Duodenal mucosa (tissue), 2 donors: ENCODE measurements around the gene MYBPH.

Source experiments
- H3K27ac ChIP-seq: one replicate; pipeline ENCODE4 v1.7.0; 2013; ENCODE audit warnings: low read depth, low read length
- H3K27me3 ChIP-seq, 2 donors: one replicate each; pipeline ENCODE4 v1.7.0; 2013; ENCODE audit warnings: low read length in 2 of 2, control low read depth in 1 of 2; ENCODE audit not compliant: insufficient read depth in 2 of 2, control insufficient read depth in 1 of 2
- H3K36me3 ChIP-seq, 2 donors: one replicate each; pipeline ENCODE4 v1.7.0; 2013; ENCODE audit warnings: low read length in 2 of 2, control low read depth in 1 of 2; ENCODE audit not compliant: insufficient read depth in 2 of 2, control insufficient read depth in 1 of 2
- H3K4me1 ChIP-seq, 2 donors: one replicate each; pipeline ENCODE4 v1.7.0; 2013; ENCODE audit warnings: low read length in 2 of 2, control low read depth in 1 of 2; ENCODE audit not compliant: insufficient read depth in 2 of 2, control insufficient read depth in 1 of 2
- H3K4me3 ChIP-seq, 2 donors: one replicate each; pipeline ENCODE4 v1.7.0; 2013; ENCODE audit warnings: low read length in 2 of 2, low read depth in 1 of 2
- H3K9ac ChIP-seq, 2 donors: one replicate each; pipeline ENCODE4 v1.7.0; 2013; ENCODE audit warnings: low read length in 2 of 2, low read depth in 1 of 2
- H3K9me3 ChIP-seq, 2 donors: one replicate each; pipeline ENCODE4 v1.7.0; 2013; ENCODE audit warnings: low read length in 2 of 2, control low read depth in 1 of 2; ENCODE audit not compliant: control insufficient read depth in 1 of 2

MYBPH gene

GRCh38 chr1:203130358-203130985, 45.2 kb downstream of the MYBPH start:
- Histone ChIP-seq H3K27ac (no peak overlapping the region), H3K9me3 (no peaks in the 10 kb centered on the region), H3K9ac (no peak overlapping the region), H3K4me1 (peaks cover 14 to 30% of the 10 kb centered on the region in 2 donors), H3K36me3 (no peaks in the 10 kb centered on the region), H3K4me3 (no peak overlapping the region), H3K27me3 (peaks cover 14 to 17% of the 10 kb centered on the region in 2 donors)

DNA sequence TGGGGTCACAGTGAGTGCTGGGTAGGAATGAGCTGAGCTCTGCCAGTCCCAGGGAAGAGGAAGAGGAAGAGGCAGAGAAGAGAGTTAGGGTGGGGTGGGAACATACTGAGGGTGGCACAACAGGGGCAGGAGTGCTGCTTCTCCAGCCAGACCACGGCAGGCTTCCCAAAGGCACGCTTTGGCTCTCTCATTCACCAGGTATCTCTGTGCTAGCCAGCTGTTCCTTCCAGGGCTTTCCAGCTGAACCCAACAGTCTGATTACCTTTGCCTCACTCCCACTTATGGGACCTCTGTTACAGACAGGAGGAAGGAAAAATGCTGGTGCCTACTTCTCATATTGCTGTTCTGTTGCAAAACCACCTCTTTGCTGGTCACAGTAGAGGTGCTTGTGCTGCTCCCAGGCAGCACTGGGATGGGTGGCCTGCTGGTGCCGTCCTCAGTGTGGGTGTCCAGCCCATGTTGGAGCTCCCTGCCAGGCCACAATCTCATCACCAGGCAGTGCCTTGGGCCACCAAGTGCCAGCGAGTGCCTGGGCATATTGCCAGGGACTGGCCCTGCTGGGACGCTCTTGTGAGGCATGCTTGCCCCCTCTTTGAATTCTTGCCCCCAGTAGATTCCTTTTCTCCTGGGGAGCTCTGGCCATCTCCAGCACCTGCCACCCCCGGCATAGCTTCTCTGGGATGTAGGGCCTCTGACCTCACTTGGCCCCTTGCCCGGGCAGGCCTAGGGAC, 46.0 kb downstream of the MYBPH start:
- Histone ChIP-seq H3K27ac (no peak overlapping the region), H3K4me3 (no peak overlapping the region), H3K27me3 (peaks cover 14 to 23% of the 10 kb centered on the region in 2 donors), H3K9ac (no peak overlapping the region), H3K36me3 (no peaks in the 10 kb centered on the region), H3K4me1 (peaks cover 14 to 30% of the 10 kb centered on the region in 2 donors), H3K9me3 (no peaks in the 10 kb centered on the region)

DNA sequence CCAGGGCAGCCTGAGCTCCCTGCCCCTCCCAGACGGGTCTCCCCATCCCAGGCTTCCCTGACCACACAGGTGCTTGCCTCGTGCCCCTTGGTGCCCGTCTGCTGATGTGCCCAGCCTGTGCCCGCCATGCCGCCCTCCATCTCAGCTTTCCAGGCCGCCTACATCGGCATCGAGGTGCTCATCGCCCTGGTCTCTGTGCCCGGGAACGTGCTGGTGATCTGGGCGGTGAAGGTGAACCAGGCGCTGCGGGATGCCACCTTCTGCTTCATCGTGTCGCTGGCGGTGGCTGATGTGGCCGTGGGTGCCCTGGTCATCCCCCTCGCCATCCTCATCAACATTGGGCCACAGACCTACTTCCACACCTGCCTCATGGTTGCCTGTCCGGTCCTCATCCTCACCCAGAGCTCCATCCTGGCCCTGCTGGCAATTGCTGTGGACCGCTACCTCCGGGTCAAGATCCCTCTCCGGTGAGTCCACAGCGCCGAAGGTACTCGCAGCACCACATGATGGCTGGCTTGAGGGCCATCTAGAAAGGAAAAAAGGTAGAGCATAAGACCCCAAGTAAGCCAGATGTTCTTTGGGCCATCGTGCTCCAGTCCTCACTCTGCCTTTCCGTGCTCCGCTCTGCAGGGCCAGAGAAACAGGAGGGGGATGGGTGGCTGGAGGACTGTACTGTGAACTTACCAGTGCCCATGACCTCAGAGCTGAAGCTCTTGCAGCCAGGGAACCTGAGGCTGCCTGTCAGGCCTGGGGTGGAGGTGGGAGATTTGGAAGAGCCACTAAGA, 46.7 kb downstream of the MYBPH start:
- Histone ChIP-seq H3K27me3 (peaks cover 14 to 28% of the 10 kb centered on the region in 2 donors), H3K9ac (no peak overlapping the region), H3K36me3 (no peaks in the 10 kb centered on the region), H3K9me3 (no peaks in the 10 kb centered on the region), H3K4me3 (peak overlapping the region; percentile 58 to 67), H3K4me1 (peaks cover 14 to 30% of the 10 kb centered on the region in 2 donors), H3K27ac (no peak overlapping the region)

DNA sequence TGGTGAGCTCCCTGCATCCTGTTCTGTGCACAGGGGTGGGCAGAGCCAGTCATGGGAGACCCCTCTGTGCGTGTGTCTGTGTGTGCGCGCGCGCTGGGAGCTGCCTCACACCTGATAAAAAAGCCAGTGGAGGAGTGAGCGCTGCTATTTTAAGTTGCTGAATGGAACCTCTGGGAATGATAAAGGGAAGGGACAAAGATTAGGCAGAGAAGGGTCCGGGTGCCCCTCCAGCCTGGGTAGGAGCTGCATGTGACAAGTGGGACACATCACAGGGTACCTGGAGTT, 47.3 kb downstream of the MYBPH start:
- Histone ChIP-seq H3K4me1 (peaks cover 14 to 30% of the 10 kb centered on the region in 2 donors), H3K9ac (peak overlapping the region in 1 of 2 donors; percentile 46), H3K9me3 (no peaks in the 10 kb centered on the region), H3K27me3 (peaks cover 14 to 33% of the 10 kb centered on the region in 2 donors), H3K27ac (no peak overlapping the region), H3K4me3 (peak overlapping the region; percentile 58 to 67), H3K36me3 (no peaks in the 10 kb centered on the region)

- H3K9me3 ChIP-seq, result no peaks in the 10 kb centered on the region
- no peak within 1 kb of the TSS for H3K27ac ChIP-seq
- H3K27me3 ChIP-seq, result peaks cover 14 to 33% of the 10 kb centered on the region in 2 donors
- H3K4me1 ChIP-seq, result peaks cover 14 to 30% of the 10 kb centered on the region in 2 donors
- peak within 1 kb of the TSS in 1 of 2 donors; percentile 46 for H3K9ac ChIP-seq
- no peaks in the 10 kb centered on the region for H3K36me3 ChIP-seq
- peak within 1 kb of the TSS; percentile 58 to 67 for H3K4me3 ChIP-seq
Observed at GRCh38 chr1:203127666-203128430, 47.8 kb downstream of the MYBPH start, which contains the start of gene ADORA1. TSS of gene ADORA1 (plus strand) at chr1:203127726. CDS start at chr1:203128842, 1,116 bp downstream.

DNA sequence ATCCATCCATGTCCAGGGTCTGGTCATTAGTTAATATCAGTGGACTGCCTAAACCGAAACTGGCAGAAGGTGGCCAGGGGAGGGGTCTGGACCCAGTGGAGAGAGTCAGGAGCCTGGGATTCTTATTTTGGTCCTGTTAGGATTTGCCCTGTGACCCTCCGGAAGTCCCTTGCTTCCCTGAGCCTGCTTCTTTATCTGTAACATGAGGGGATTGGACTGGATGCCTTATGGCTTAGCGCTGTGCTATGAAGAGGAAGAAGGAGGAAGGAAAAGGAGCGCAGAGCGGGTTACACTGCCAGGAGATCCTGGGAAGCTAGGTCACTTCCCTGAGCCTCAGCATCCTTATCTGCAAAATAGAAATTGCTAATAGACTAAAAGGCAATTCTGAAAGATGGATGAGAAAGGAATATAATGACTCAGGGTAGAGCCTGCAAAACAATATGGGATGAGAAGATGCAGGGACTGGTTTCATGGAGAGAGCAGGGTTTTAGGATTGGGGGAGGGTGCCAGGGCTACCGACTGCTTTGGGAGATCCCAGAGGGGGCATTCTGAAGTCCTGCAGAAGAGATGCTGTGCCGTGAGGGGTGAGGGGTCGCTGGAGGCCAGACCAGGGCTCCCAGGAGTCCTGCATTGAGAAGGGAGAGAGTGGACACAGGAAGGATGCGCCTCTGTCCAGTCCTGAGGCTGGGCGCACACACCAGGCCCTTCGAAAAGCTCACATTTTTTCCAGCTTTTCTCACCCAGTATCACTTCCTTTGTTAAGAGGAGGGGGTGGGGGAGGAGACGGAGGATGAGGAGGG, 48.6 kb downstream of the MYBPH start:
- Histone ChIP-seq H3K9me3 (no peaks in the 10 kb centered on the region), H3K27ac (no peak overlapping the region), H3K4me1 (peaks cover 14 to 30% of the 10 kb centered on the region in 2 donors), H3K9ac (no peak overlapping the region), H3K27me3 (peaks cover 14 to 33% of the 10 kb centered on the region in 2 donors), H3K36me3 (no peaks in the 10 kb centered on the region), H3K4me3 (peak overlapping the region; percentile 58 to 67)

DNA sequence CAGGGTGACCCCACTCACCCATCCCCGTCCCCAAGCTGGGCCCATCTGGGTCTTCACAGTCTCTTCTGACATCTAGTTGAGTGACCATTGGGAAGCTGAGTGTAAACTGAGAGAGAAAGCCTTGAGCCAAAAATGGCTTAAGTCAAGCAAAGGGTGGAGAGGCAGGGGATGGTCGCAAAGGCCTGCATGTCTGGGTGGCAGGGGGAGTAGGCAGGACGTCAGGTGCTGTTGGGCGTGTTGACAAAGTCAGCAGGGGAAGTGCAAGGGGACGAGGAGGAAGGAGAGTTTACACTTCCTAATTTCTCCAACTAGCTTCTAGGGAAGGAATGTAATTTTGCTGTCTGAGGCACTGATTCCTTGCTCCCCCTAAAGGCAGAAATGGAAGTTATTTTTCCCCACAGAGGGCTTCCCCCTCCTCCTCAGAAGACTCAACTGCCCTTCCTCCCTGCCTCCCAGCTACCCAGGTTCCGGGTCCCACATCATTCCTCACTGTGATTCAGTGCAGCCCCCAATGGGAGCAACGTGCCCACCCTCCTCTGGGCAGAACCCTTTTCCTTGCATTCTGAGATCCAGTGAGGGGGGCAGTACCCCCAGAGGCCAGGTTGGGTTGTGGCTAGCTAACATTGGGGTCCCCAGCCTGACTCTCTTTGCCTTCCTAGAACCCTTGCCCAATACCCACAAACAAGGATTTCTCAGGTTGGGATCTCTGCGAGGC, 49.3 kb downstream of the MYBPH start:
- H3K9ac ChIP-seq, result no peak overlapping the region
- H3K27ac ChIP-seq, result no peak overlapping the region
- peaks cover 14 to 30% of the 10 kb centered on the region in 2 donors for H3K4me1 ChIP-seq
- H3K27me3 ChIP-seq, result peaks cover 16 to 37% of the 10 kb centered on the region in 2 donors
- H3K9me3 ChIP-seq, result no peaks in the 10 kb centered on the region
- no peak overlapping the region for H3K4me3 ChIP-seq
- H3K36me3 ChIP-seq, result no peaks in the 10 kb centered on the region

DNA sequence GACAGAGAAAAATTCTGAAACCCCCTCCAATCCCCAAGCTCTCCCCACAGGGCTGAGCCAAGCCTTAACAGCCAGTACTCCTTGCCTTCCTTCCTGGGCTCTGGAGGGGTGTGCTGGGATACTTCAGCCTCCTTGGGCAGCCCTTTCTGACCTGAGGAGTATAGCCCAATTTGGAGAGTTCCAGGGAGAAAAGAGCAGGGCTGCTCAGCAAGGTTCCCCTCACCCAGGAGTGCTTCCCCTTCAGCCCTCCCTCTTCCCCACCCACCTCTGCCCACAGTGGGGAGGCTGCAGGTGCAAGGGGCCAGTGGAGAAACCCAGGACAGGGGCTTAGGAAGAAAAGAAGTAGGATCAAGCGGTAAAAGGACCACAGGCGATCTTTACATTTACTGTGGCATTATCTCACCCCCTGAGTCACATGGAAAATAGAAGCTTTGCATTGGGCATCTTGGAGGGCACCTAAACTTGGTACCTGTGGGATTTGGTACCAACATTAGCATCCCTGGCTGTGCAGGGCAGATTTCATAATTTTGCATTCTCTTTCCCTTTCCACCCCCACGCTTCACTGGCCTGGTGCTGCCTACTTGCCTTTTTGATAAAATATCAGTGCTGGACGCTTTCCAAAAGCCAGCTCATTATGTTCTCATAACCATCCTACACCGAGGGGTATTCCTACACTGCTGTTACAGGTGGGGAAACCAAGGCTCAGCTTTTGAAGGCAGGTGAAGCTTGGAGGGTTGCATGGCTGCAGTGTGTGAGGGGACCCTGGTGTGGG, 50.9 kb downstream of the MYBPH start:
- H3K4me3 ChIP-seq, result no peak overlapping the region
- H3K4me1 ChIP-seq, result peaks cover 14 to 30% of the 10 kb centered on the region in 2 donors
- H3K27ac ChIP-seq, result no peak overlapping the region
- no peaks in the 10 kb centered on the region for H3K9me3 ChIP-seq
- H3K9ac ChIP-seq, result no peak overlapping the region
- peaks cover 20 to 39% of the 10 kb centered on the region in 2 donors for H3K27me3 ChIP-seq
- no peaks in the 10 kb centered on the region for H3K36me3 ChIP-seq
